ENCODE measurements around the gene CILP2.

- TF ChIP-seq, protein P1, sequence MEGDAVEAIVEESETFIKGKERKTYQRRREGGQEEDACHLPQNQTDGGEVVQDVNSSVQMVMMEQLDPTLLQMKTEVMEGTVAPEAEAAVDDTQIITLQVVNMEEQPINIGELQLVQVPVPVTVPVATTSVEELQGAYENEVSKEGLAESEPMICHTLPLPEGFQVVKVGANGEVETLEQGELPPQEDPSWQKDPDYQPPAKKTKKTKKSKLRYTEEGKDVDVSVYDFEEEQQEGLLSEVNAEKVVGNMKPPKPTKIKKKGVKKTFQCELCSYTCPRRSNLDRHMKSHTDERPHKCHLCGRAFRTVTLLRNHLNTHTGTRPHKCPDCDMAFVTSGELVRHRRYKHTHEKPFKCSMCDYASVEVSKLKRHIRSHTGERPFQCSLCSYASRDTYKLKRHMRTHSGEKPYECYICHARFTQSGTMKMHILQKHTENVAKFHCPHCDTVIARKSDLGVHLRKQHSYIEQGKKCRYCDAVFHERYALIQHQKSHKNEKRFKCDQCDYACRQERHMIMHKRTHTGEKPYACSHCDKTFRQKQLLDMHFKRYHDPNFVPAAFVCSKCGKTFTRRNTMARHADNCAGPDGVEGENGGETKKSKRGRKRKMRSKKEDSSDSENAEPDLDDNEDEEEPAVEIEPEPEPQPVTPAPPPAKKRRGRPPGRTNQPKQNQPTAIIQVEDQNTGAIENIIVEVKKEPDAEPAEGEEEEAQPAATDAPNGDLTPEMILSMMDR (IDR thresholded peaks at IDR 0.05): no peak
- no peak for TF ChIP-seq POLR2A (IDR thresholded peaks at IDR 0.05)
These were observed 29.8 kb upstream of the CILP2 start for GRCh38 chr19:19508217-19508616.

Measured in body of pancreas (tissue), 4 donors.